CD8-positive, alpha-beta memory T cell (primary cell): Measurements from ENCODE around the gene CEP112. TPM values are rescaled to one million over a fixed set of nuclear protein-coding genes. Genes with fewer than 3 reads are reported as not detected.
A peak's percentile ranks its signal among the peaks of the same experiment; 100 is the strongest.
"Not testable (repeated sequence)": the region's sequence is repeated elsewhere in the genome, so short reads cannot be mapped to it uniquely, and the experiment has no call there.

ENCODE experiments used
- CTCF ChIA-PET: fragments of 350-600 bp; sonication (Branson Sonifier 250); formaldehyde crosslinking; loops from one replicate; lab custom pipeline; 2021; ENCODE audit warnings: antibody characterized with exemption; lab: Charles Lee
- POLR2A ChIA-PET: fragments of 350-600 bp; sonication (Branson Sonifier 250); formaldehyde crosslinking; loops from one replicate; lab custom pipeline; 2021; ENCODE audit warnings: antibody characterized with exemption; lab: Charles Lee
- DNase-seq, 5 donors: peaks; one replicate each; pipeline versions ENCODE4 v3.0.0 to v3.0.0-alpha.2; 2020 to 2022; ENCODE audit warnings: mixed read lengths in 1 of 5
- H3K27ac ChIP-seq: one replicate; pipeline ENCODE4 v1.7.0; 2013; ENCODE audit warnings: low read depth, mild to moderate bottlenecking, low read length, moderate library complexity
- H3K27me3 ChIP-seq: 2 replicates; pipeline ENCODE4 v1.7.0; 2013; ENCODE audit warnings: low read length, mild to moderate bottlenecking; ENCODE audit not compliant: insufficient read depth, poor library complexity, severe bottlenecking
- H3K36me3 ChIP-seq: 2 replicates; pipeline ENCODE4 v1.7.0; 2013; ENCODE audit warnings: mild to moderate bottlenecking, low read length, moderate library complexity; ENCODE audit not compliant: insufficient read depth
- H3K4me1 ChIP-seq: 2 replicates; pipeline ENCODE4 v1.7.0; 2013; ENCODE audit warnings: mild to moderate bottlenecking, low read length, moderate library complexity; ENCODE audit not compliant: insufficient read depth
- H3K4me3 ChIP-seq: 2 replicates; pipeline ENCODE4 v1.7.0; 2013; ENCODE audit warnings: mild to moderate bottlenecking, low read length
- H3K9me3 ChIP-seq: 2 replicates; pipeline ENCODE4 v1.7.0; 2013; ENCODE audit warnings: mild to moderate bottlenecking, low read length
- H3K27ac Mint-ChIP-seq, 8 donors: one replicate each; pipeline ENCODE4 v1.8.0; 2020 to 2021; ENCODE audit warnings: mixed read lengths in 8 of 8, mild to moderate bottlenecking in 6 of 8, inconsistent platforms in 3 of 8, moderate library complexity in 3 of 8
- H3K27me3 Mint-ChIP-seq, 2 donors: one replicate each; pipeline ENCODE4 v1.8.0; 2020 to 2021; ENCODE audit warnings: mixed read lengths in 2 of 2, mild to moderate bottlenecking in 1 of 2, moderate library complexity in 1 of 2
- H3K36me3 Mint-ChIP-seq, 3 donors: one replicate each; pipeline ENCODE4 v1.8.0; 2020 to 2021; ENCODE audit warnings: mixed read lengths in 3 of 3, inconsistent platforms in 1 of 3, mild to moderate bottlenecking in 1 of 3
- H3K4me1 Mint-ChIP-seq, 3 donors: one replicate each; pipeline ENCODE4 v1.8.0; 2020 to 2021; ENCODE audit warnings: mixed read lengths in 3 of 3, inconsistent platforms in 1 of 3, mild to moderate bottlenecking in 1 of 3
- H3K4me3 Mint-ChIP-seq, 7 donors: one replicate each; pipeline ENCODE4 v1.8.0; 2020 to 2021; ENCODE audit warnings: mixed read lengths in 7 of 7, mild to moderate bottlenecking in 6 of 7, moderate library complexity in 4 of 7, inconsistent platforms in 2 of 7
- H3K9me3 Mint-ChIP-seq, 5 donors: one replicate each; pipeline ENCODE4 v1.8.0; 2020 to 2022; ENCODE audit warnings: mixed read lengths in 5 of 5, mild to moderate bottlenecking in 3 of 5, moderate library complexity in 2 of 5, inconsistent platforms in 1 of 5
- polyA plus RNA-seq: library from polyadenylated mRNA; unstranded; fragments of 300-500 nt; fragmentation: Illumina TruSeq; gene quantifications from one replicate; pipeline ENCODE4 v1.2.3, GENCODE V29; 2021
- total RNA-seq, 2 experiments: library from RNA; stranded (reverse); gene quantifications; one replicate each; pipeline ENCODE4 v1.2.3, GENCODE V29; 2021

Gene CEP112
- total and polyA plus RNA-seq, 3 experiments from 2014 or later, result 0.64 to 4.5 (median 3.0) TPM

GRCh38 chr17:65809366-65809765 lies 382.6 kb downstream of the CEP112 start:
- DNase-seq, result no peak
- Mint-ChIP-seq H3K36me3 (peaks cover 3 to 44% (median 6%) of the 10 kb centered on the region in 3 donors), H3K4me3 (no peak overlapping the region), H3K27me3 (peaks cover 7 to 16% of the 10 kb centered on the region in 2 donors), H3K27ac (no peak overlapping the region), H3K9me3 (peaks cover 12 to 29% (median 25%) of the 10 kb centered on the region in 5 donors), H3K4me1 (no peaks in the 10 kb centered on the region)
- Histone ChIP-seq H3K27ac (no peak overlapping the region), H3K36me3 (no peaks in the 10 kb centered on the region), H3K27me3 (no peaks in the 10 kb centered on the region), H3K4me1 (no peaks in the 10 kb centered on the region), H3K9me3 (no peaks in the 10 kb centered on the region), H3K4me3 (no peak overlapping the region)
- CTCF ChIA-PET, result no interaction called here
- POLR2A ChIA-PET, result no interaction called here

- H3K27me3 ChIP-seq, H3K27ac Mint-ChIP-seq, H3K4me1 ChIP-seq, POLR2A ChIA-PET, H3K4me3 Mint-ChIP-seq, H3K9me3 ChIP-seq, H3K27ac ChIP-seq, H3K36me3 ChIP-seq, DNase-seq, H3K4me3 ChIP-seq, CTCF ChIA-PET, H3K4me1 Mint-ChIP-seq: not testable (repeated sequence)
- Mint-ChIP-seq H3K36me3 (peaks cover 3 to 44% (median 6%) of the 10 kb centered on the region in 3 donors), H3K9me3 (peaks cover 12 to 29% (median 25%) of the 10 kb centered on the region in 5 donors), H3K27me3 (peaks cover 7 to 16% of the 10 kb centered on the region in 2 donors)
Observed at GRCh38 chr17:65808566-65808965, 383.4 kb downstream of the CEP112 start.

- peaks cover 7 to 16% of the 10 kb centered on the region in 2 donors for H3K27me3 Mint-ChIP-seq
- Histone ChIP-seq H3K36me3 (no peaks in the 10 kb centered on the region), H3K4me1 (no peaks in the 10 kb centered on the region), H3K27me3 (no peaks in the 10 kb centered on the region), H3K27ac (no peak overlapping the region), H3K9me3 (no peaks in the 10 kb centered on the region), H3K4me3 (no peak overlapping the region)
- DNase-seq, result no peak
- H3K4me3 Mint-ChIP-seq, result no peak overlapping the region
- H3K27ac Mint-ChIP-seq, result no peak overlapping the region
- H3K36me3 Mint-ChIP-seq, result peaks cover 3 to 48% (median 6%) of the 10 kb centered on the region in 3 donors
- peaks cover 15 to 35% (median 27%) of the 10 kb centered on the region in 5 donors for H3K9me3 Mint-ChIP-seq
- no peaks in the 10 kb centered on the region for H3K4me1 Mint-ChIP-seq
- ChIA-PET POLR2A (no interaction called here), CTCF (no interaction called here)
Observed at GRCh38 chr17:65807361-65807760, 384.6 kb downstream of the CEP112 start.

GRCh38 chr17:65801513-65801912 lies 390.4 kb downstream of the CEP112 start:
- H3K9me3 ChIP-seq, result no peaks in the 10 kb centered on the region
- no peak overlapping the region for H3K4me3 Mint-ChIP-seq
- peaks cover 0 to 23% (median 0%) of the 10 kb centered on the region in 3 donors for H3K36me3 Mint-ChIP-seq
- CTCF ChIA-PET, result no interaction called here
- no peaks in the 10 kb centered on the region for H3K4me1 Mint-ChIP-seq
- DNase-seq, result no peak
- H3K27ac Mint-ChIP-seq, result no peak overlapping the region
- H3K27me3 ChIP-seq, result no peaks in the 10 kb centered on the region
- H3K4me3 ChIP-seq, result no peak overlapping the region
- H3K4me1 ChIP-seq, result no peaks in the 10 kb centered on the region
- no peaks in the 10 kb centered on the region for H3K36me3 ChIP-seq
- no peak overlapping the region for H3K27ac ChIP-seq
- peaks cover 11 to 23% (median 18%) of the 10 kb centered on the region in 5 donors for H3K9me3 Mint-ChIP-seq
- peaks cover 2 to 6% of the 10 kb centered on the region in 2 donors for H3K27me3 Mint-ChIP-seq
- POLR2A ChIA-PET, result no interaction called here

GRCh38 chr17:65800655-65801054 lies 391.3 kb downstream of the CEP112 start:
- H3K4me1 Mint-ChIP-seq, result no peaks in the 10 kb centered on the region
- no peak overlapping the region for H3K4me3 Mint-ChIP-seq
- Histone ChIP-seq H3K36me3 (no peaks in the 10 kb centered on the region), H3K4me3 (no peak overlapping the region), H3K4me1 (no peaks in the 10 kb centered on the region), H3K9me3 (no peaks in the 10 kb centered on the region), H3K27me3 (no peaks in the 10 kb centered on the region), H3K27ac (no peak overlapping the region)
- ChIA-PET POLR2A (no interaction called here), CTCF (no interaction called here)
- H3K27me3 Mint-ChIP-seq, result peaks cover 2 to 5% of the 10 kb centered on the region in 2 donors
- peaks cover 9 to 23% (median 18%) of the 10 kb centered on the region in 5 donors for H3K9me3 Mint-ChIP-seq
- no peak overlapping the region for H3K27ac Mint-ChIP-seq
- no peak for DNase-seq
- H3K36me3 Mint-ChIP-seq, result peaks cover 0 to 19% (median 0%) of the 10 kb centered on the region in 3 donors

- peaks cover 9 to 23% (median 18%) of the 10 kb centered on the region in 5 donors for H3K9me3 Mint-ChIP-seq
- Histone ChIP-seq H3K9me3 (no peaks in the 10 kb centered on the region), H3K36me3 (no peaks in the 10 kb centered on the region), H3K4me1 (no peaks in the 10 kb centered on the region), H3K27me3 (no peaks in the 10 kb centered on the region), H3K4me3 (no peak overlapping the region), H3K27ac (no peak overlapping the region)
- no peaks in the 10 kb centered on the region for H3K4me1 Mint-ChIP-seq
- H3K27ac Mint-ChIP-seq, result no peak overlapping the region
- H3K27me3 Mint-ChIP-seq, result peaks cover 0 to 2% of the 10 kb centered on the region in 2 donors
- ChIA-PET CTCF (no interaction called here), POLR2A (no interaction called here)
- no peak for DNase-seq
- H3K4me3 Mint-ChIP-seq, result no peak overlapping the region
- H3K36me3 Mint-ChIP-seq, result peaks cover 0 to 13% (median 0%) of the 10 kb centered on the region in 3 donors
Observed at GRCh38 chr17:65799869-65800268, 392.1 kb downstream of the CEP112 start.

- Mint-ChIP-seq H3K4me1 (no peaks in the 10 kb centered on the region), H3K27me3 (peaks cover 2 to 4% of the 10 kb centered on the region in 2 donors), H3K36me3 (peaks cover 0 to 13% (median 0%) of the 10 kb centered on the region in 3 donors), H3K9me3 (peaks cover 9 to 23% (median 18%) of the 10 kb centered on the region in 5 donors), H3K4me3 (no peak overlapping the region), H3K27ac (no peak overlapping the region)
- CTCF ChIA-PET, result no interaction called here
- no peak for DNase-seq
- no peaks in the 10 kb centered on the region for H3K4me1 ChIP-seq
- no peaks in the 10 kb centered on the region for H3K27me3 ChIP-seq
- no peaks in the 10 kb centered on the region for H3K9me3 ChIP-seq
- POLR2A ChIA-PET, result no interaction called here
- H3K27ac ChIP-seq, result no peak overlapping the region
- no peak overlapping the region for H3K4me3 ChIP-seq
- no peaks in the 10 kb centered on the region for H3K36me3 ChIP-seq
Observed at GRCh38 chr17:65799454-65799853, 392.5 kb downstream of the CEP112 start.

GRCh38 chr17:65797809-65798208 lies 394.1 kb downstream of the CEP112 start:
- Histone ChIP-seq H3K9me3 (no peaks in the 10 kb centered on the region), H3K36me3 (no peaks in the 10 kb centered on the region), H3K4me1 (no peaks in the 10 kb centered on the region), H3K27ac (no peak overlapping the region), H3K27me3 (no peaks in the 10 kb centered on the region), H3K4me3 (no peak overlapping the region)
- Mint-ChIP-seq H3K4me1 (no peaks in the 10 kb centered on the region), H3K4me3 (no peak overlapping the region), H3K36me3 (peaks cover 0 to 11% (median 0%) of the 10 kb centered on the region in 3 donors), H3K27ac (no peak overlapping the region), H3K9me3 (peaks cover 7 to 23% (median 18%) of the 10 kb centered on the region in 5 donors), H3K27me3 (peaks cover 4 to 5% of the 10 kb centered on the region in 2 donors)
- DNase-seq, result peak in 1 of 5 donors; percentile 17
- CTCF ChIA-PET, result no interaction called here
- POLR2A ChIA-PET, result no interaction called here
